NCI-H2196 treated with DMSO at 0.1 percent for 48 hours (cell line): Measurements from ENCODE around the gene MED14.

Experiments used
- DNase-seq: peaks from one replicate; lab custom pipeline; 2025; ENCODE audit not compliant: unreplicated experiment; lab: John Stamatoyannopoulos, UW

Gene MED14

GRCh38 chrX:40615976-40616375 lies 119.4 kb downstream of the MED14 start:
- no peak for DNase-seq

- DNase-seq: no peak
These were observed 122.8 kb downstream of the MED14 start for GRCh38 chrX:40612511-40612910.

GRCh38 chrX:40607381-40607780 lies 128.0 kb downstream of the MED14 start:
- no peak for DNase-seq

GRCh38 chrX:40603446-40603845 lies 131.9 kb downstream of the MED14 start:
- DNase-seq: no peak
